GM13977 (cell line): ENCODE results near the gene GOLGA8N.

ENCODE experiments used
- DNase-seq: peaks from one replicate; pipeline ENCODE4 v3.0.0; 2012; ENCODE audit warnings: low spot score
- CTCF ChIP-seq: IDR thresholded peaks from 2 replicates; pipeline ENCODE4 v1.5.1; 2012; ENCODE audit warnings: mild to moderate bottlenecking, control low read depth; ENCODE audit not compliant: insufficient read depth; ENCODE audit errors: extremely low read depth, missing control alignments
- in situ Hi-C: fragments of 300-500 bp; cut with MboI; formaldehyde crosslinking; loops from one replicate; pipeline ENCODE4 v1.12.0; 2022; ENCODE audit warnings: low sequenced_read_pairs, low pct_unique_long_range_greater_than_20kb, mixed read lengths, inconsistent platforms; ENCODE audit not compliant: unreplicated experiment

GOLGA8N gene

GRCh38 chr15:32636908-32637567 is 43.8 kb downstream of the GOLGA8N start:
- TF ChIP-seq CTCF = no peak
- DNase-seq = no peak
- in situ Hi-C loops = no loop called here

GRCh38 chr15:32637704-32638103 is 44.4 kb downstream of the GOLGA8N start:
- no peak for DNase-seq
- in situ Hi-C loops = no loop called here
- no peak for TF ChIP-seq CTCF

GRCh38 chr15:32641517-32642059 is 48.3 kb downstream of the GOLGA8N start, which contains the start of gene SCG5:
Gene SCG5 (plus strand): TSS chr15:32641710. CDS start chr15:32643593, 1,883 bp downstream.
- TF ChIP-seq CTCF = no peak
- in situ Hi-C loops = no loop called here
- no peak for DNase-seq

- TF ChIP-seq CTCF = no peak
- DNase-seq = no peak
- in situ Hi-C loops = no loop called here
Measured at GRCh38 chr15:32642667-32643435, 49.6 kb downstream of the GOLGA8N start.

- no peak for DNase-seq
- no peak for TF ChIP-seq CTCF
- in situ Hi-C loops = no loop called here
Measured at GRCh38 chr15:32643907-32644445, 50.7 kb downstream of the GOLGA8N start.

- in situ Hi-C loops = no loop called here
- TF ChIP-seq CTCF = no peak
- no peak for DNase-seq
Measured at GRCh38 chr15:32646291-32646690, 53.0 kb downstream of the GOLGA8N start.
